Superior temporal gyrus (tissue), 1 donor: ENCODE measurements around the gene ABLIM3.
A peak's percentile ranks its signal among the peaks of the same experiment; 100 is the strongest.

Experiments used
- DNase-seq: peaks from one replicate; pipeline ENCODE4 v3.0.0-alpha.2; 2016; ENCODE audit errors: extremely low spot score

The ABLIM3 gene

DNA sequence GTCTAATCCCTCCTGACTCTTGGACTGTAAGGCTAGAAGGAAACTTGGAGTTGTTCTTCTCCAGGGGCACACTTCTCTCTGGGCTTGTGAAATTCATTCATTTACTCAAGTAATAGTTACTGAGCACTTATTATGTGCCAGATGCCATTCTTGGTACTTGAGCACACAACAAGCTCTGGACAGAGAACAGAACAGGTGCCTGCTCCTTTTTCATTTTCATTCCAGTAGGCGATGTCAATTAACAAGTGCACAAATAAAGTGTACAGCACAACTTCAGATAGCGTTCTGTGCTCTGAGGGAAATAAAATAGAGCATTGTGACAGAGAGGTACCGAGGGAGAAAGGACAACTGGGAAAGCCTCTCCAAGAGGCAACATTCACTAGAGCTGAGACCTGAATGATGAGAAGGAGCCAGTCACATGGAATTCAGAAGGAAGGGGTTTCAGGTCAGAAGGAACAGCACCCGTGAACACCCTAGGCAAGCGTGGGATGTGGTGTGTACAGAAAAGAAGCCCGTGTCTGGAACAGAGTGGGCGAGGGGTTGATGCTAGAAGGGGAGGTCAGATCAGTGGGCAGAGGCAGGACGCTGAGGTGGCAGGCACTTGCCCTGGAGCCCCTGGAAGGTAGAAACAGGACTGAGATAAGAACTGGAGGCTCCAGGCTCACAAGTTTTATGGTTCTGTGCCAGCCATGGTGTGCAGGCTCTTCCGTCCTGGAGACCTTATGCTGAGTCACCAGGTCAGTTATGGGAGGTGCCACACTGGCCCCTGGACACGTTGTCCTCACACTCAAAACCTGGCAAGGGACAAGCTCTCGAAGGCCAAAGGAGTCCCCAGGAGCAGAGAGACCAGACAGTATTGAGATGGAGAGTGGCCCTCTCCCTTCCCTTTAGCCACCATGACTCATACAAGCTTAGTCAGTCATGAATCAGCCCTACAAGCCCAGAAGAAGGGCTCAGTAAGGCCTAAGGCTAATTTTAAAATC is 7.2 kb upstream of the ABLIM3 start:
- DNase-seq, result no peak

DNA sequence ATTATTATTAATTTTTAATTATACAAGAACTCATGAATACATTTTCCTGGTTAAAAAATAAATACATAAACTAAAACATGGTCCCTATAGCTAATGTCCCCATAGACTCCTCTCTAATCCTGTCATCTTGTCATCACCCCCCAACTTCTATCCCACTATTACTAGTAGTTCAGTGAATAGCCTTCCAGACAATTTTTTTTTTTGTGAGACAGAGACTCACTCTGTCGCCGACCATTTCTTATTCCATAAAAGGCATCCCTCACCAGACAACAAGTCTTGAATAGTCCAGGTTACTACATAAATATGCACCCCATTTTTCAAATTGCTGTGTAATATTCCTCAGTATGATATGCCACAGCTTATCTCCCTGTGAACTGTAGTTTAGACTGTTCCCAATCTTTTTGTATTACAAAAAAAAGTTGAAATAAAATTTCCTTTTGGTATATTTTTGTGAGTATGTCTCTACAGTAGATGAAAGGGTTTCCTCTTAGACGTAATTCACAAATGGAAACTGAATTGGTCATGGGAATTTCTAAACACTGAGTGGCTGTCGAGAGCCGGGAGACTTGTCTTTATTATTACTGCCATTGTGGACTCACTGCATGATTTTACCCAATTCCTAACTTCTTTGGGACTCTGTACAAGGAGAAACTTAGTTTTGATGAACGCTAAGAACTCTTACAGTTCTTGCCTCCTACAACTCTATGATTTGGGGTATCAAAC is 6.4 kb upstream of the ABLIM3 start:
- DNase-seq, result no peak

DNA sequence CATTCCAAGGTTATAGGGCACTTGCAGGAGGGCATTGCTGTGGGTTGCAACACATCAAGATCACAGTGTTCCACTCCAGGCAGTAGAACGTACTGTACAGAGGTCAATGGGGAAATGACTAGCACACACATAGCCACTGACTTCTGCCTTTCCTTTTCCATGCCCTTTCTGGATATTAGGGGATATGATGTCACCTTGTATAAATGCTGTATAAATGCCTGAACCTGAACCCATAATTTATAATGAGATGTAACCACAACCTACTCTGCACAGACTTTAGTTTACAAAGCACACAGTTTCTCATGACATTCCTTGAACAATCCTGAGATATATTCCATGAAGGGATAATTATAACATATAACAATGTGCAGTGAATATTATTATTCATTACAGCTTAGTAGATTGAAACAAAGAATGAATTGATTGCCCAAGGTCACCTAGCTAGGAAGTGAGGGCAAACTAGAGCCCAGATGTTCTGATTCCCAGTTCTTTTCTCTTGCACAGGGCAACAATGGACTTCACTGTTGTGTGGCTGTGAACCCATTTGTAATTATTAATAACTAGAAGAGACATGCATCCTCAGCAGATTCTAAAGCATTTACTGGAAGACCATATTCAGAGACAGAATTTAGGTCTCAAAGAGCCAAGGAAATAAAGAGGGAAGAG is 5.6 kb upstream of the ABLIM3 start:
- DNase-seq, result no peak

DNA sequence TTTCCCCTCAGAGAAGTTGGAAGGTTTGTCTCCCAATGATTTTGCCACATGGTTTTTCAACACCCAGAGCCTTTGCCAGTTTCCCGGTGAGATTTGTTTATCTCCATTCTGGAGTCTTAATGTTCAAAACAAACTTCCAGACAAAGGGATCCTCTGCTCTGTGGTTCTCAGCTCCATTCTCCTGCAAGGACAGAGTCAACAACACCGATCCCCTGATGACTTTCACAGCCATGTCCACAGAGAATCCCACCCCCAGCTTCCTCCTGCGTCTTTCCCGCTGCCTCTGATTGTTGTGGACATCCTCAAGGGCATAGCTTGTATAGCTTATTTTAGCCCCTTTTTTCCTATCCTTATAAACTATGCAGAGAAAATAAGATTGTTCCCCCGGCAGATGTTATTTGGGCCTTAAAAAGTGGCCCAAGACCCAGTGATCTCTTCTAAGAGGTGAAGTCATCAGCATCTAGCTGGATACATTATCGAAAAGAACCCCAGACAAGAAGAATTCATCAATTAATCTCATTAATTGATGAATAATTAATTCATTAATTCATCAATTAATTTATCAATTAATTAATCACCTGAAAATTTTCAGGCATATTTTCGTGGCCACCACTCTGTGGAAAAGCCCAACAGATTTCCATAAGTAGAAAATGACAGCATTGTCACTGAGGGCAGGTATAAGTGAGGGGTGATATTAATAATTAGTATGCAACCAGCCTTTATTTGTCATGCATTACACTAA is 2.9 kb upstream of the ABLIM3 start:
- DNase-seq, result no peak

DNA sequence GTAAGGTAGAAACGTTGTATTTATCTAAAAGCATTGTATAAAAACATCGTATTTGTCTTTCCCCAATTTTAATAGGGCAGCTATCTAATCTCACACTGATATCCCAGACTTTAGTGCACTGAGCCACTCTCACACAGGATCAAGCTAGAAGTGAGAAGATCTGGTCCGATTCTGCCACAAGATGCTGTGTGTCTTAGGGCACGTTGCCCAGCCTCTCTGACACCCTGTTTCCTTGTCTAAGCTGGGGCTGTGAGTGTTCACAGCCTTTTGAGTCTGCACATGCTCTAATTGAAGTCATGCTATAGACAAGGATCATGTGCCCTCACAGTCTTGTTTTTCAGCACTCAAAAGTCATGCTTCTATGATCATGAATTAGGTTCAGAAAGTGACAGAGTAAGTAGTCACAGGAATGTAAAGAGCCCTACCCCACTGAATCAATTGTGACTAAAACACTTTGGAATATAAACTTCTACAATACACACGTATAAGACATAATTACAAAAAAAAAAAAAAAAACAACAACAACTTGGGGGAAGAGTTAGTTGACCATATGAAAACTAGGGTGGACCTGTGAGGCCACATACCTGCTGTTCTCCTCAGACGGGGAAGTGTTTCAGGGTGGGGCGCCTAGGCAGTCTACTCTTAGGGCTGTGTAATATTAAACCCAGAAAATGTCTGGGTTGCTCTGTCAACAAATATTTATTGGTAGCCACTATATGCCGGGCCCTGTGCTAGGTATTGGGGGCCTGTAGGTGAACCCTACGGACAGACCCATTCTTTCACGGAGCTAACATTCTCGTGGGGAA is 893 bp upstream of the ABLIM3 start:
- no peak for DNase-seq

DNA sequence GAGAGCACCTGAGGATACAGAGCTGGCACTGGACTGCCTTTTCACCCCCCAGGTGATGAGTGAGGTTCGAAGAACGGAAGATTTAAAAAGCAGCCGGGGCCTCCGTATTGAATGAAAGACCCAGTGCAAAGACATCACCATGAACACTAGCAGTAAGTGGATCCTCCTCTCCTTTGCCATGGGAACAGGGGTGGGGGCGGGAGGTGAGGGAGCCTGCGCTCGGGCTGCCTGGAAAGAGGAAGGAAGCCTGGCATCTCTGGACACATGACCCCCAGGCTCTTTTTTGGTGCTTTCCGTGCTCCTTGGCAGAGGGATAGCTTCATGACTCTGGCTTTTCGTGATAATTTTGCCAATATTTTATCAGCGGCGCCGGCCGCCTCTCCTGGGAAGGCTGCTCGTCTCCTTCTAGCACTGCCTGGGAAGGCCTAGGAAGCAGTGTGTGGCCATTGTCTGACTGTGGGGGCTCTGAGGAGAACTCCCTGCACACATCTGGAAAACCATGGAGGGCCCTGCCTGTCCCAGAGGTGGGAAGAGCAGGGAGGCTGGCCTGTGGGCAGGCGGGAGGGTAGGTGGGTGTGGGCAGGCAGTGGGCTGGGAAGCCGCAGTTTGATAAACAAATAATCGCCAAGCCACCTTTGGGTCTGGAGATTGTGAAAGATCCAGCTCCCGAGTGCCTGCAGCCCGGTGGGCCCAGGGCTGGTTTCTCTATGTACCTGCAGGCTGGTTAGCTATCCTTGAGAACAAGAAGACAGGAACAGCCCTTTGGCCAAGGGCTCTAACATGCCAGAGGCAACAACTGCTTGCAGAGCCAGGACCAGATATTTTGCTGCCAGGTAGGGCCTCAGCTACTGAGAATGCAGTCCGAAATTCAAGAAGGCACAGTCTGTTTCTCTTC is 911 bp downstream of the ABLIM3 start:
- peak; percentile 44 for DNase-seq

DNA sequence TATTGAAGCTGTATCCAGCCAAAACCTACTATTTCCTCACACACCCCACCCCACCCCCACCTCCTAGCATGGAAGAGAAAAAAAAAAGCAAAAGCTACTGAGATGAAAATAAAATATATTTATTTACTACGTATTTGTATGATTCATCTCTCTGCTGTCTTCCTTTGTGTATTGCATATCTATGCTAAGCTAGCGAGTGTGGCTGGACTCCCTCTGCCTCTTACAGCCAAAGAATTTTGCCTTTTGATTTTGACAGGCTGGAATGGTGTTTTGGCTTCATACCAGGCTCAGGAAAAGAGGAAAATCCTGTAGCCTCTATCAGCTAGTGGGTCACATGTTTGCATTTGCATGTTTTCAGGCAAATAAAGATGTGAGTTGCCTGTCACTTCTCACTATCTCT is 2.2 kb downstream of the ABLIM3 start:
- peak; percentile 25 for DNase-seq

DNA sequence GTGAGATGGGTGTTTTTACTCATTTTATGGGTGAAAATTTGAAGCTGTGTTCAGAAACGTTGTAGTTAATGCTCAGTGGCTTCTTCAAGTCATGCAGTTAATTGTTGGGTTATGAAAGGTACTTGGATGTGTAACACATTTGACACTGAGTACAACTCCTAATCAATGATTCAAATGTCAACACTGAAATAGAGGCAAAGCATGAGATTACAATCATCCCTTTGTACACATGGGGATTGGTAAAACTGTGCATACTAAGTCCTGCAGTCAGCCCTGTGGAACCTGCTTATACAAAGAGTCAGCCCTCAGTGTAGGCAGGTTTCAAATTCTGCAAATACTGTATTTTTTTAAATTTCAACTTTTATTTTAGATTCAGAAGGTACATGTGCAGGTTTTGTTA is 3.3 kb downstream of the ABLIM3 start:
- no peak for DNase-seq

DNA sequence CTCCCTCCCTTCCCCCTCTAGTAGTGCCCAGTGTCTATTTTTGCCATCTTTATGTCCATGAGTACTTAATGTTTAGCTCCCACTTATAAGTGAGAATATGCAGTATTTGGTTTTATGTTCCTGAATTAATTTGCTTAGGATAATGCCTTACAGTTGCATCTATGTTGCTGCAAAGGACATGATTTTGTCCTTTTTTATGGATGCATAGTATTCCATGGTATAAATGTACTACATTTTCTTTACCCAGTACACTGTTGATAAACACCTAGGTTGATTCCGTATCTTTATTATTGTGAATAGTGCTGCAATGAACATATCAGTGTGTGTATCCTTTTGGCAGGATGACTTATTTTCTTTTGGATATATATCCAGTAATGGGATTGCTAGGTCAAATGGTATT is 3.8 kb downstream of the ABLIM3 start:
- no peak for DNase-seq

DNA sequence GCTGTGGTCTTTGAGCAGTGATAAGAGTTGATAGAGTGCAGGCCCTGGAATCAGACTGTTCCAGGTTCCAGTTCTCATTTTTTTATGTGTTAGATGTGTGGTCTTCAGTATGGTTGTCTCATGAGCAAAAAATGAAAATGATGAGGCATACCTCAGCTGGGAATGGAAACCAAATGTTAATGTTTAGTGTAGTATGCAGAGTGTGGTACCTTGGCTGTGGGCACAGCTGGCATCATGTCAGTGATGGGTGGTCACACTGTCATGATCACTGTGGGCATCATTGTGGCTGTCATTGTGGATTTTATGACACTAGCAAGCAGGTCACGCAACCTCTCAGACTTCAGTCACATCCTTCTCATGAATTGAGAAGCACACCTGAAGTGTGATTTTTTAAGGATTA is 6.4 kb downstream of the ABLIM3 start:
- DNase-seq, result no peak

DNA sequence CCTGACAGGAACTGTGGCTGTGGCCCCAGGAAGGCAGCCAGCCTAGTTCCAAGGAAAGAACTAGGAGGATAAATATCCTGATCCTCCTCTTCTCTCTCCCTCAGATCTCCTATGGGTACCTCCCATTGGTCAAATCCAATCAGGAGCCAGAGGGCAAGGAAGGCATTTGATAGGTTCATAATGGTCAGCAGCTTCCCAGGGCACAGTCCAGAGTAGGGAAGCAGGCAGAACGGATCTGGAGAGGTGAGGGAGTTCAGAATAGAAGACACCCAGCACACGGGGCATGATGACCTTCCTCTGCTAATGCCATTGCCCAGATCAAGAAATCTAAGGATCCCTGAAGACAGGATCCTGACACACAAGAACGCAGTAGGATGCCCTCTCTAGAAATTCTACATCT is 8.6 kb downstream of the ABLIM3 start:
- DNase-seq, result no peak

DNA sequence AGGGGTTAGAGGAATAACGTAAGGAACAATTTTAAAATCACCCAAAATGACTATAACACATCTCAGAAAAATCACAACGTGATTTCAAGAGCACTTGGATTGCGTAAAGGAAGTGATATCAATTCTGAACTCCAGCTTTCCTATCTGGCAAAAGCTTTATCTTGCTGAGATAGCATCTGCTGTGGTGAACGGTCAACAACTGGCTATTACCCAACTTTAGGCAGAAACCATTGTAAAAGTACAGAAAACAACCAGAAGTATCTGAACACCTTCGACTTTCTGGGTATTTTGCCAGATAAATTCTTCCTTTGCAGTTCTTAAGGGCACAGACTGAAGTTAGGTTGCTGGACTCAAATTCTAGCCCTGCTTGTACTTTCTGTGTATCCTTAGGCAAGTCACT is 9.2 kb downstream of the ABLIM3 start:
- no peak for DNase-seq

DNA sequence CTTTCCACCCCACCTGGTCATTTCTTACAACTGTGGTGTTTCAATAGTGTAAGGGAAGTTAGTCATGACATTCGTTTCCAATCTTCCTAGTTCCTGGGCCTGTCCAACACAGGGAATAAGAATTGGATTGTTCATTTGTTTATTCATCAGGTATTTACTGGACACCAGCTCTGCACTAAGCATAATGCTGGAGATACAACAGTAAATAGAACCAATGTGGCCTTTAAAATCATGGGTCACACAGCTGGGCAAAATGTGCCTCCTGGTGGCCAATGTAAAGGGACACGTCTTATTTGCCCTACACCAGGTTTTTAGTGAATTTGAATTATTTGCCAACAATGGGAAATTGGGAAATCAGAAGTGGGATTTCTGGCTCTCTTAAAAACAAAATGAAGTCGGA is 10.4 kb downstream of the ABLIM3 start:
- no peak for DNase-seq

DNA sequence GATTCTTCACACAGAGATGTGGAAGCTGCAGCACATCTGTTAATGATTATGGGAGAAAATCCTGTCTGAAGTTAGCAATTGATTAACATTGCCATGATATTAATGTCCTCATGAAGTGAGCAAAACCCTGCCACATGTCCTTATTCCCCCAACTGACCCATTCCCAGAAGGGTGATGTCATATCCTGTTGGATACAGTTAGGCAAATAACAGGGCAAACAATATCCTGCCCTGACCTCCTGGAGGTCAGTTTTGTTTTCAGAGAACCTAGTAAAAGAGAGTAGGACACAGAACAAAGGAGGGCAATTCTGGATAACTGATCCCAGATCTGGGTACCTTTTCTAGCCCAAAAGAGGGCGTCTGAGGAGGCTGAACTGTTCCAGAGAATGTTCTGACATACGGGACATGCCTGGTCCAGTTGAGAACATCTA is 11.0 kb downstream of the ABLIM3 start:
- no peak for DNase-seq

DNA sequence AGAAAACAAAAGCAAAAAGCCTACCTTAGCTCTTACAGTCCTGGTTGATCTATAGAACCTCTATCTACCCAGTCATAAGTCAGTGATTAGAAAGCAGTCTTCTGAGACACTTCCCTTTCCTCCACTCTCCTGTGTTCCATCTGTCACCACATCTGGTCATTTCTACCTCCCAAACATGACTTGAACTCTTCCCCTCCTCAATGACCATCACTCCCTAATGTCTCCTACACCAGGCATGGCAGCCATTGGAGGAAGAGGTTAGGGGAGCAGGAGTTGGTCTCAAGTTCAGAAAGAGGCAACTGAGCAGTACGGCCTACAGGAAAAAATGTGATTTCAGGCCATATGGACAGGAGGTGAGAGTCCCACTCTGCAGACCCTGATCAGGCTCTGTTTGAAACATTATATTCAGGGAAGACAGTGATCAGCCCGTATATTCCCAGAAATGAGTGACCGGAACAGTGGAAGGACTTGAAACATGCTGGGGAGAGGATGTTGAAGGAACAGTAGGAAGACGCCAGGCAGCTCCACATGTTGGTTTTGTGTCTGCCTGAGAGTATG is 12.0 kb downstream of the ABLIM3 start:
- DNase-seq, result no peak

DNA sequence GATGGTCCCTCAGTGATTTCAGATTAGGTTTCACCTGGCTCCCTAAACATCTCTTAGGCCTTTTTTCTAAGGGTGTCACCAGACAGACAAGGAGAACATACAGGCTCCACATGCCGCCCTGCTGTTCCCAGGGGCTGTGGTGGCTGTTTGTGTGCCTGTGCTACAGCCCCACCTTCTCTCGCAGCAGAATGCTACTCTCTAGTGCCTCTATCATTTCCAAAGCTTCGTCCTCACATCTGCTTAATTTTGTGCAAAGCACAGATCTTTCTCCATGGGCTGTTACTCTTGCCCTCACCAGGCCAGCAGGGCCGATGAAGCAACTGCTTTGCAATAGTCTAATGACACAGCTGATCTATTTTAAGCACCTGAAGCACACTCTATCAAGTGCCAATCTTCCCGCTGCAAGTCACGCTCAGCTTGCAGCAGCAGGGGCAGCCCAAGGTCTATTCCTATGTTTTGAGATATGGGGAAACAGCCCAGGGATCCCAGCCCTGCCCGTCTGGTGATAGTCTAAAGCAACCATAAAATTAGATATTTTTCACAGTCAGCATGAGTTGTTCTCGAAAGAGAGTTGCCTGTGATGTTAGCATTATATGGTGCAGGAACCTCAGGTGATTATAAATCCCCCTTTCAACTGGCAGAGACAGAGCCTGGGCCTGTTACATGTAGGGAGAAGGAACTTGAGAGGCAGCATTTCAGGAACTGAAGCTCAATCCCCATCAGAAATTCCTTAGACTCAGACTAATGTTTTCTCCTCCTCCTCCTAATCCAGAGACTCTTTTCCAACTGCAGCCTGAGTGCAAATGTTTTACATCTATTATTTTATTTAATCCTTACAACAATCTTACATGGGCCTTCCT is 12.7 kb downstream of the ABLIM3 start:
- peak; percentile 17 for DNase-seq

DNA sequence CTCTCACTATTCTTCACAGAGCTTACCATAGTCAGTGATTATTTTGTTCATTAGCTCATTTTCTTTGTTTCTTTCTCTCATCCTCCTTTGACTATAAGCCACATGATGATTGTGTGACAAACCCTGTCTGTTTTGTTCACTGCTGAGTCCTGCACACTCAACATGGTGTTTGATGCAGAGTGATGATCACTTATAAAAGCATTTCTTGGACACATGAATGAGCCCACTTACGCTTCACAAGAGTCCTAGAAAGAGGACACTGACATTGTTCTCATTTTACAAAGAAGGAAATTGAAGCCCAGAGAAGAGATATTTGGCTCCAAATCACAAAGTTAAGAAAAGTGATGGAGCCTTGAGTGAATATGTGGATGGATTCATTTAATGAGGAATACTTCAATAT is 13.4 kb downstream of the ABLIM3 start:
- peak; percentile 17 for DNase-seq

DNA sequence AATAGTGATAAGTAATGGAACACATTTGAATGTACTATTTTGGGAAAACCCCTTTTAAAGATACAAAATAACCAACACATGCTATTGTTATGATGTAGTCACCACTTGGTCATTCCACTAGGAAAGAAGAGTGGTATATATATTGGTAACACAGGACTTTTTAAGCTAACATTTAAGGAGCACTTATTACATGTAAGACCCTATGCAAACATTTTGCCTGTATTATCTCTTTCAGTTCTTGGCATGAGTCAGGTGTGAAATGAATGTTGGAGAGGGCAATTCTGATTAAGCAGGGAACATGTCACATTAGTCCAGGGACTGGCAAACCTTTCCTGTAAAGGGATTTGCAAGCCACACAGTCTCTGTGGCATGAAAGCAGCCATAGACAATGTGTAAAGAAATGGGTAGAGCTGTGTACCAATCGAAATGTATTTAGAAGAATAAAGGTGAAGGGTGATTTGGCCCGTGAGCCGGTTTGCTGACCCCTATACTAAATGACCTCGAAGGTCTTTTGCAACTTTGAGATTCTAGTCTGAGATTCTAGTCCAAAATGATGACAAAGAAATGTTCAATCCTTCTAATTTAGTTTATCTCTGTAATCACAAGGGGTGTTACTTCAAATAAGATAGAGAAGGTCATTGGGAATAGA is 15.3 kb downstream of the ABLIM3 start:
- DNase-seq, result no peak
